CD4-positive, alpha-beta T cell treated with Interleukin-12 subunit alpha and Interleukin-12 subunit beta, for 1 hour (primary cell): ENCODE measurements around the gene TBATA.

ENCODE experiments used
- DNase-seq: peaks from one replicate; pipeline ENCODE4 v3.0.0-alpha.2; 2020

Gene TBATA

GRCh38 chr10:70806841-70807240, 21.7 kb upstream of the TBATA start:
- DNase-seq: no peak

- DNase-seq: no peak
These were observed 20.5 kb upstream of the TBATA start for GRCh38 chr10:70805619-70806215.

- no peak for DNase-seq
These were observed 19.2 kb upstream of the TBATA start for GRCh38 chr10:70804421-70804808.

- no peak for DNase-seq
These were observed 18.7 kb upstream of the TBATA start for GRCh38 chr10:70803775-70804420.

GRCh38 chr10:70801854-70802253, 16.7 kb upstream of the TBATA start:
- DNase-seq: no peak

- DNase-seq: no peak
These were observed 13.9 kb upstream of the TBATA start for GRCh38 chr10:70799124-70799523.

- no peak for DNase-seq
These were observed 12.7 kb upstream of the TBATA start for GRCh38 chr10:70797840-70798239.

GRCh38 chr10:70795613-70796012, 10.4 kb upstream of the TBATA start:
- no peak for DNase-seq

- DNase-seq: no peak
These were observed 6.3 kb upstream of the TBATA start for GRCh38 chr10:70791386-70792039.

- DNase-seq: no peak
These were observed 1.7 kb upstream of the TBATA start for GRCh38 chr10:70786799-70787415.

- DNase-seq: no peak
These were observed 706 bp downstream of the TBATA start for GRCh38 chr10:70784471-70784870.

GRCh38 chr10:70784016-70784415, 1.2 kb downstream of the TBATA start:
- no peak for DNase-seq

GRCh38 chr10:70782746-70783680, 2.2 kb downstream of the TBATA start:
- no peak for DNase-seq

- DNase-seq: no peak
These were observed 3.0 kb downstream of the TBATA start for GRCh38 chr10:70782086-70782745.

GRCh38 chr10:70781461-70782051, 3.6 kb downstream of the TBATA start:
- no peak for DNase-seq

- DNase-seq: no peak
These were observed 4.4 kb downstream of the TBATA start for GRCh38 chr10:70780772-70781171.

- DNase-seq: no peak
These were observed 4.8 kb downstream of the TBATA start for GRCh38 chr10:70780370-70780760.

GRCh38 chr10:70779511-70780369, 5.4 kb downstream of the TBATA start:
- DNase-seq: no peak

GRCh38 chr10:70779088-70779487, 6.1 kb downstream of the TBATA start:
- DNase-seq: no peak

- DNase-seq: no peak
These were observed 6.8 kb downstream of the TBATA start for GRCh38 chr10:70778267-70778924.
